IMR-90 (cell line): Measurements from ENCODE around the gene HOOK1. TPM values are rescaled to one million over a fixed set of nuclear protein-coding genes. Genes with fewer than 3 reads are reported as not detected.

Source experiments
- ATAC-seq: fragments of 200-7000 bp; cut with Tn5 transposase; 2 replicates; pipeline ENCODE4 v1.9.1; 2020; ENCODE audit warnings: low read depth, mild to moderate bottlenecking, moderate library complexity
- BruUV-seq: library from RNA; stranded (reverse); fragments of 400-500 nt; replicated peaks from 2 replicates; lab custom pipeline; 2021; lab: Mats Ljungman, UMichigan
- CTCF ChIA-PET: fragments of 300-600 bp; formaldehyde crosslinking; extraction: SDS; loops from one replicate; lab custom pipeline; 2021; ENCODE audit warnings: antibody characterized with exemption; lab: Yijun Ruan, JAX
- POLR2A ChIA-PET: fragments of 300-600 bp; sonication (Branson Sonifier 250); formaldehyde crosslinking; loops from one replicate; lab custom pipeline; 2022; ENCODE audit warnings: antibody characterized with exemption; ENCODE audit not compliant: unreplicated experiment; lab: Charles Lee
- DNase-seq: peaks from one replicate; pipeline ENCODE4 v3.0.0; 2013
- H2AFZ ChIP-seq: replicated peaks from 2 replicates; pipeline ENCODE3; 2013; ENCODE audit warnings: low read length, mild to moderate bottlenecking; ENCODE audit not compliant: poor library complexity
- H2AK5ac ChIP-seq: 2 replicates; pipeline ENCODE4 v1.6.1; 2013; ENCODE audit warnings: low read depth, low read length, inconsistent platforms
- H2AK9ac ChIP-seq: replicated peaks from 2 replicates; pipeline ENCODE3; 2013; ENCODE audit warnings: mild to moderate bottlenecking, low read depth, low read length, moderate library complexity; ENCODE audit not compliant: poor library complexity
- H2BK120ac ChIP-seq: 2 replicates; pipeline ENCODE4 v1.6.1; 2013; ENCODE audit warnings: low read depth, low read length, inconsistent platforms
- H2BK15ac ChIP-seq: 3 replicates; pipeline ENCODE4 v1.6.1; 2013; ENCODE audit warnings: low read depth, low read length, inconsistent platforms
- H2BK20ac ChIP-seq: 2 replicates; pipeline ENCODE4 v1.6.1; 2013; ENCODE audit warnings: low read depth, mild to moderate bottlenecking, inconsistent platforms, low read length, moderate library complexity
- H2BK5ac ChIP-seq: 2 replicates; pipeline ENCODE4 v1.6.1; 2013; ENCODE audit warnings: mild to moderate bottlenecking, low read depth, low read length, inconsistent platforms; ENCODE audit not compliant: poor library complexity, severe bottlenecking
- H3K14ac ChIP-seq: replicated peaks from 2 replicates; pipeline ENCODE4 v1.6.1; 2013; ENCODE audit warnings: low read depth, low read length, inconsistent platforms
- H3K18ac ChIP-seq: 2 replicates; pipeline ENCODE4 v1.6.1; 2013; ENCODE audit warnings: low read depth, low read length, control low read depth
- H3K23ac ChIP-seq: 2 replicates; pipeline ENCODE4 v1.6.1; 2013; ENCODE audit warnings: low read depth, low read length, inconsistent platforms
- H3K27ac ChIP-seq: 2 replicates; pipeline ENCODE4 v1.5.1; 2013; ENCODE audit warnings: mild to moderate bottlenecking, control low read depth, low read length; ENCODE audit not compliant: insufficient read depth
- H3K27me3 ChIP-seq: 2 replicates; pipeline ENCODE4 v1.6.1; 2013; ENCODE audit warnings: low read length; ENCODE audit not compliant: control insufficient read depth, insufficient read depth
- H3K36me3 ChIP-seq: 2 replicates; pipeline ENCODE4 v1.6.1; 2013; ENCODE audit warnings: low read length, mixed read lengths; ENCODE audit not compliant: control insufficient read depth, insufficient read depth
- H3K4ac ChIP-seq: 2 replicates; pipeline ENCODE4 v1.6.1; 2013; ENCODE audit warnings: low read depth, low read length, inconsistent platforms
- H3K4me1 ChIP-seq: 2 replicates; pipeline ENCODE4 v1.6.1; 2013; ENCODE audit warnings: low read length, mixed read lengths; ENCODE audit not compliant: control insufficient read depth, insufficient read depth
- H3K4me2 ChIP-seq: 2 replicates; pipeline ENCODE4 v1.6.1; 2013; ENCODE audit warnings: low read depth, mild to moderate bottlenecking, control low read depth, low read length, moderate library complexity
- H3K4me3 ChIP-seq: 2 replicates; pipeline ENCODE4 v1.5.1; 2013; ENCODE audit warnings: low read depth, mild to moderate bottlenecking, control low read depth, low read length, moderate library complexity; ENCODE audit not compliant: insufficient read depth
- H3K56ac ChIP-seq: 2 replicates; pipeline ENCODE4 v1.6.1; 2013; ENCODE audit warnings: low read length, inconsistent platforms; ENCODE audit not compliant: insufficient read depth; ENCODE audit errors: extremely low read depth
- H3K79me1 ChIP-seq, 2 experiments: 2 replicates each; pipeline ENCODE4 v1.6.1; 2013; ENCODE audit warnings: low read length in 2 of 2, inconsistent platforms in 1 of 2, low read depth in 1 of 2
- H3K9ac ChIP-seq: 2 replicates; pipeline ENCODE4 v1.6.1; 2013; ENCODE audit warnings: low read depth, low read length, control low read depth
- H3K9me1 ChIP-seq: 2 replicates; pipeline ENCODE4 v1.6.1; 2013; ENCODE audit warnings: low read length, inconsistent platforms; ENCODE audit not compliant: insufficient read depth
- H3K9me3 ChIP-seq: 2 replicates; pipeline ENCODE4 v1.6.1; 2013; ENCODE audit warnings: low read length; ENCODE audit not compliant: control insufficient read depth, insufficient read depth
- H4K20me1 ChIP-seq: 2 replicates; pipeline ENCODE4 v1.6.1; 2013; ENCODE audit warnings: low read length, inconsistent platforms; ENCODE audit not compliant: insufficient read depth
- H4K5ac ChIP-seq: 2 replicates; pipeline ENCODE4 v1.6.1; 2013; ENCODE audit warnings: mild to moderate bottlenecking, low read depth, low read length, control low read depth
- H4K8ac ChIP-seq, 2 experiments: 2 replicates each; pipeline ENCODE4 v1.6.1; 2013; ENCODE audit warnings: low read depth in 2 of 2, low read length in 2 of 2, control low read depth in 1 of 2, inconsistent platforms in 1 of 2
- H4K91ac ChIP-seq: 2 replicates; pipeline ENCODE4 v1.6.1; 2013; ENCODE audit warnings: low read depth, low read length, inconsistent platforms; ENCODE audit not compliant: insufficient read depth
- BHLHE40 ChIP-seq: fragments of 150-350 bp; IDR thresholded peaks from 2 replicates; pipeline ENCODE4 v1.6.1; 2016; ENCODE audit warnings: mild to moderate bottlenecking, low read depth, low read length
- CEBPB ChIP-seq: IDR thresholded peaks from 2 replicates; pipeline ENCODE4 v1.6.1; 2012; ENCODE audit warnings: low read depth, low read length, improper control_type of control experiment
- CHD1 ChIP-seq: IDR thresholded peaks from 2 replicates; pipeline ENCODE4 v1.6.1; 2012; ENCODE audit warnings: low read depth, low read length, improper control_type of control experiment
- CTCF ChIP-seq: conservative IDR thresholded peaks from 2 replicates; pipeline ENCODE4 v1.5.1; 2012; ENCODE audit warnings: mild to moderate bottlenecking, low read depth, low read length, improper control_type of control experiment
- MAFK ChIP-seq: IDR thresholded peaks from 2 replicates; pipeline ENCODE4 v1.6.1; 2012; ENCODE audit warnings: low read depth, low read length, improper control_type of control experiment
- MAZ ChIP-seq: IDR thresholded peaks from 2 replicates; pipeline ENCODE4 v1.6.1; 2012; ENCODE audit warnings: low read depth, mild to moderate bottlenecking, low read length, improper control_type of control experiment, moderate library complexity, borderline replicate concordance
- MXI1 ChIP-seq: IDR thresholded peaks from 2 replicates; pipeline ENCODE4 v1.6.1; 2012; ENCODE audit warnings: low read depth, mild to moderate bottlenecking, low read length, moderate library complexity, borderline replicate concordance
- NFE2L2 ChIP-seq: fragments of 150-350 bp; IDR thresholded peaks from 2 replicates; pipeline ENCODE4 v1.6.1; 2016; ENCODE audit warnings: low read depth, mild to moderate bottlenecking, low read length
- POLR2A ChIP-seq: IDR thresholded peaks from 2 replicates; pipeline ENCODE4 v1.6.1; 2012; ENCODE audit warnings: mild to moderate bottlenecking, low read depth, low read length
- RAD21 ChIP-seq: IDR thresholded peaks from 2 replicates; pipeline ENCODE4 v1.6.1; 2012; ENCODE audit warnings: low read length, improper control_type of control experiment
- RCOR1 ChIP-seq: IDR thresholded peaks from 2 replicates; pipeline ENCODE4 v1.6.1; 2012; ENCODE audit warnings: mild to moderate bottlenecking, low read length, improper control_type of control experiment; ENCODE audit not compliant: insufficient replicate concordance
- RFX5 ChIP-seq: IDR thresholded peaks from 2 replicates; pipeline ENCODE4 v1.8.0; 2012; ENCODE audit warnings: low read depth, mild to moderate bottlenecking, low read length, moderate library complexity
- SMC3 ChIP-seq: fragments of 150-350 bp; IDR thresholded peaks from 2 replicates; pipeline ENCODE4 v1.6.1; 2016; ENCODE audit warnings: low read depth, mild to moderate bottlenecking, antibody characterized with exemption, low read length, moderate library complexity
- USF2 ChIP-seq: fragments of 150-350 bp; IDR thresholded peaks from 2 replicates; pipeline ENCODE4 v1.6.1; 2017; ENCODE audit warnings: mild to moderate bottlenecking, antibody characterized with exemption, low read length, low read depth
- dilution Hi-C: fragments of 300-500 bp; cut with HindIII; formaldehyde crosslinking; loops from one replicate; pipeline ENCODE4 v1.14.3; 2018; ENCODE audit warnings: low sequenced_read_pairs; ENCODE audit not compliant: unreplicated experiment
- in situ Hi-C: fragments of 300-500 bp; cut with MboI; formaldehyde crosslinking; loops from 3 replicates; pipeline ENCODE4 v1.14.3; 2019; ENCODE audit warnings: low sequenced_read_pairs, inconsistent platforms, mixed read lengths
- intact Hi-C: fragments of 100-400 bp; cut with micrococcal nuclease; formaldehyde crosslinking; loops from 2 replicates; pipeline ENCODE4 v1.10.0; 2022
- polyA plus RNA-seq, 3 experiments: library from polyadenylated mRNA; depleted of rRNA; stranded (reverse); fragments of >200 nt; gene quantifications; 2 replicates each; pipeline ENCODE4 v1.2.3, GENCODE V29; 2012; ENCODE audit warnings: low replicate concordance in 1 of 3
- total RNA-seq: library from RNA; depleted of rRNA; stranded (reverse); fragments of >200 nt; gene quantifications from 2 replicates; pipeline ENCODE4 v1.2.3, GENCODE V29; 2012
- TF ChIP-seq, protein P1 (sequence below): fragments of 150-350 bp; IDR thresholded peaks from 2 replicates; pipeline ENCODE4 v1.6.1; 2016; ENCODE audit warnings: low read depth, mild to moderate bottlenecking, low read length, moderate library complexity, borderline replicate concordance

HOOK1 gene
- total and polyA plus RNA-seq, 2 of the 4 experiments (the other 2 are of a cell fraction): not detected

DNA sequence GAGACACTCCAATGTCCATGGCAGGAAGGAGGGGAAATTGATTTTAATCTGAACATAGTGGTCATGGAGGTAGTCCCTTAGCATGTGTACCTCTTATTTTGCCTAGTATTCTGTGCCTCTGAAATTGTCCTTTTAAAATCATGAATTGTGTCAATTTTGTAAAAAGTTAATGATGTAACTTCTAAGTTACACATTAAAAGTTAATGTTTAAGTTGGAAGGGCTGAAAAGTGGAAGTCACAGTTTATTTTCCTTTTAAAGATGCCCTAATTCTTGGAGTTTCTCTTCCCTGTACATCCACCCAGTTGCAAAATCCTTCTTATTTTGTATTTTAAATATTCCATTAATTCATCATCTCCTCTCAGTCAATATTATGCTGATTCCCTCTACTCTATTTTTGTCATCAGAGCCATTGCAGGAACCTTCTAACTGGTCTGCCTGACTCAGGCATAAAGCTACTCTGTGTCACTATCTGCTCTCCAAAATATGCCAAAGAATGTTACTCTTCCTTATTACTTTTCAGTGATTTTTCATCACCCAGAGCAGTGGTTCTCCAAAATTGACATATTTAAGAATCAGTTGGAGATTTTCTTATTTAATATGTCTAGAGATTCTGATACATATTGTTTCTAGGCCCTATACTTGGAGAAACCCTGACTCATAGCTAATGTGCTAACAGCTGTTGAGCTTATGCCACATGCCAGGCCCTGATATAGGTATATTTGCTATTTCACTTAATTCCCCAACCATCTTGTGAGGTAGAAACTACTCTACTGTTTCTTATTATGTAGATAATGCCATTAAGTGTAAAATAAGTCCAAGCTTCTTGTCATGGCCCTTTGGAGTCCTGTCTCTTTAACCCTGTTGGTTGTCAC lies 5.1 kb downstream of the HOOK1 start:
- H3K56ac ChIP-seq: no peak overlapping the region
- no peak overlapping the region for H2BK20ac ChIP-seq
- POLR2A ChIA-PET: no interaction called here
- H4K5ac ChIP-seq: no peak overlapping the region
- no peak overlapping the region for H2BK120ac ChIP-seq
- H3K27me3 ChIP-seq: peaks cover 16% of the 10 kb centered on the region
- H3K4me1 ChIP-seq: no peaks in the 10 kb centered on the region; the same call in 1 of the 2 replicates
- dilution Hi-C loops (no loop called here), intact Hi-C loops (no loop called here), in situ Hi-C loops (no loop called here)
- no peak overlapping the region for H2AFZ ChIP-seq
- H3K79me1 ChIP-seq: no peaks in the 10 kb centered on the region
- no peak overlapping the region for H3K27ac ChIP-seq
- H3K9me3 ChIP-seq: no peaks in the 10 kb centered on the region
- no peak for ATAC-seq
- no peak overlapping the region for H2BK15ac ChIP-seq
- H3K4me3 ChIP-seq: no peak overlapping the region
- no TSS peak for BruUV-seq
- H2AK9ac ChIP-seq: no peak overlapping the region
- no peak overlapping the region for H4K8ac ChIP-seq
- no peaks in the 10 kb centered on the region for H3K9me1 ChIP-seq
- no peak overlapping the region for H2BK5ac ChIP-seq
- H4K91ac ChIP-seq: no peak overlapping the region
- H3K23ac ChIP-seq: no peak overlapping the region
- H3K4ac ChIP-seq: no peak overlapping the region
- H4K20me1 ChIP-seq: no peaks in the 10 kb centered on the region
- CTCF ChIA-PET: interaction anchor here (1.1 kb wide), 1 partner anchor 14 kb away, joined by 3 read pairs; no protein-coding TSS in a partner anchor
- no peaks in the 10 kb centered on the region for H3K36me3 ChIP-seq
- H2AK5ac ChIP-seq: no peak overlapping the region
- DNase-seq: no peak
- no peak overlapping the region for H3K18ac ChIP-seq
- H3K4me2 ChIP-seq: no peak overlapping the region
- H3K9ac ChIP-seq: no peak overlapping the region
- H3K14ac ChIP-seq: no peak overlapping the region
- TF ChIP-seq RFX5 (no peak), CTCF (no peak), SMC3 (no peak), CHD1 (no peak), MXI1 (no peak), MAFK (no peak), CEBPB (no peak), BHLHE40 (no peak), RCOR1 (no peak), POLR2A (no peak), NFE2L2 (no peak), RAD21 (no peak), USF2 (no peak), MAZ (no peak)
- TF ChIP-seq, protein P1, sequence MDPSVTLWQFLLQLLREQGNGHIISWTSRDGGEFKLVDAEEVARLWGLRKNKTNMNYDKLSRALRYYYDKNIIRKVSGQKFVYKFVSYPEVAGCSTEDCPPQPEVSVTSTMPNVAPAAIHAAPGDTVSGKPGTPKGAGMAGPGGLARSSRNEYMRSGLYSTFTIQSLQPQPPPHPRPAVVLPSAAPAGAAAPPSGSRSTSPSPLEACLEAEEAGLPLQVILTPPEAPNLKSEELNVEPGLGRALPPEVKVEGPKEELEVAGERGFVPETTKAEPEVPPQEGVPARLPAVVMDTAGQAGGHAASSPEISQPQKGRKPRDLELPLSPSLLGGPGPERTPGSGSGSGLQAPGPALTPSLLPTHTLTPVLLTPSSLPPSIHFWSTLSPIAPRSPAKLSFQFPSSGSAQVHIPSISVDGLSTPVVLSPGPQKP: no peak
